Effector CD8-positive, alpha-beta T cell (primary cell): ENCODE measurements around the gene PGGHG.

Source experiments
- DNase-seq: peaks from one replicate; lab custom pipeline; 2025; lab: John Stamatoyannopoulos, UW

The PGGHG gene

GRCh38 chr11:269146-269890 is 19.6 kb upstream of the PGGHG start:
- no peak for DNase-seq

GRCh38 chr11:270451-271318 is 18.2 kb upstream of the PGGHG start:
- no peak for DNase-seq

DNA sequence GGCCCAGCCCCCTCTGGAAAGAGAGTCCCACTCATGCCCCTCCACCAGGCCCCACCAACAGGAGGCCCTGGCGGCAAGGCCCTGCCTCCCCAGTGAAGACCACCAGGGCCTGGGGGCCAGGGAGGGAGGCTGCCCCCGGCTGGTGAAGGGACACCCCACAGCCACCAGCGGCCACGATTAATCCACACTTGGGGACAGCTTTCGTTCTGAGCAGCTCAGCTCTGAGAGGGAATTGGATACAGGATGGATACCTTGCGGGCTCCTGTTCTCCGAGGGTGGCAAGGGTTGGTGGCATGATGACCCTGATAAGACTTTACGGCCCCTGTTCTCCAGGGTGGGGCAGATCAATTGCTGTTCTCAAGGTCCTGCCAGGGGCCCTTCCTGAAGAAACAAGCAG is 17.6 kb upstream of the PGGHG start:
- no peak for DNase-seq

GRCh38 chr11:272195-272930 is 16.6 kb upstream of the PGGHG start:
- no peak for DNase-seq

DNA sequence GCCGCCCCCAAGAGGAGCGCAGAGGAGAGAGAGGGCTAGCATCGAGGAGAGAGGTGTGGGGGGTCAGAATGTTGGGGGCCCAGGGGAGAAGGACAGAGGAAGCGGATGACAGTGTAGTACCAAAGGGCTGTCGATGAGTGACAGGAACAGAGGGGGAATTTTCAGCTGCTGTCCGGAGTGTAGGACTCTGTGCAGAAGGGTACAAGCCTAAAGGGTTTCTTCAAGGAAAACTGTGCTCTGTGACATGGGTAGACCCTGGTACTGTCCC is 16.1 kb upstream of the PGGHG start:
- DNase-seq: no peak

- DNase-seq: no peak
Measured at GRCh38 chr11:276219-276618, 12.7 kb upstream of the PGGHG start.

- no peak for DNase-seq
Measured at GRCh38 chr11:278001-278951, 10.7 kb upstream of the PGGHG start, which contains the start of gene NLRP6. TSS of gene NLRP6 (plus strand) at chr11:278407. CDS start at chr11:278570, 163 bp downstream.

DNA sequence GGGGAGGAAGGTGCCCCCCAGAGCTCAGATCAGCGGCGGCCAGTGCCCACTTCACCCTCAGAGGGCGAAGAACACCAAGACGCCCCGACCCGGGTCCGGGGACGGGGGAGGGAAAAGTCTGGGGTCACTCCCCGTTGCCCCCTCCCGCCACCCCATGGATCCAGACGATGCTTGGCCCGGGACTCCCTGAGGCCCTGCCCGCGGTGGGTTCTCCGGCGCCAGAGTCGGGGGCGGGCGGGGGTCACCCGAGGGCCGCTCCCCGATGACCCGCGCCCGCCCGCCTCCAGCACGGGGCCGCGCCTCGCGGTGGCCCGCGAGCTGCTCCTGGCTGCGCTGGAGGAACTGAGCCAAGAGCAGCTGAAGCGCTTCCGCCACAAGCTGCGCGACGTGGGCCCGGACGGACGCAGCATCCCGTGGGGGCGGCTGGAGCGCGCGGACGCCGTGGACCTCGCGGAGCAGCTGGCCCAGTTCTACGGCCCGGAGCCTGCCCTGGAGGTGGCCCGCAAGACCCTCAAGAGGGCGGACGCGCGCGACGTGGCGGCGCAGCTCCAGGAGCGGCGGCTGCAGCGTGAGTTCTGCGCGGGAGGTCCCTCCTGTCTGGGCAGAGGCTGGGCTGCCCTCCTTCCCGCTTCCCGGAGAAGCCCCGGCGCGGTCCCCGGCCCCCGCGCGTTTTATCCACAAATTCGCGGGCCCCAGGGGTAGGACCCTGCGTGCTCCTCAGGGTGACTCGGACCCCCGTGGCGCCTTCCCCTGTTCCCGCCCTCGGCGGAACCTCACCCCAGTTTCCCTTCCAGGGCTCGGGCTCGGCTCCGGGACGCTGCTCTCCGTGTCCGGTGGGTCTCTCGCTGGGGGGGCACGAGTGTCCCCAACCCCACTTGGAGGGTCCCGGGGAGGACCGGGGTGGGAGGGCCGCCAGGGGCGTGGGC is 9.6 kb upstream of the PGGHG start:
- no peak for DNase-seq

GRCh38 chr11:279966-280705 is 8.8 kb upstream of the PGGHG start:
- DNase-seq: no peak

DNA sequence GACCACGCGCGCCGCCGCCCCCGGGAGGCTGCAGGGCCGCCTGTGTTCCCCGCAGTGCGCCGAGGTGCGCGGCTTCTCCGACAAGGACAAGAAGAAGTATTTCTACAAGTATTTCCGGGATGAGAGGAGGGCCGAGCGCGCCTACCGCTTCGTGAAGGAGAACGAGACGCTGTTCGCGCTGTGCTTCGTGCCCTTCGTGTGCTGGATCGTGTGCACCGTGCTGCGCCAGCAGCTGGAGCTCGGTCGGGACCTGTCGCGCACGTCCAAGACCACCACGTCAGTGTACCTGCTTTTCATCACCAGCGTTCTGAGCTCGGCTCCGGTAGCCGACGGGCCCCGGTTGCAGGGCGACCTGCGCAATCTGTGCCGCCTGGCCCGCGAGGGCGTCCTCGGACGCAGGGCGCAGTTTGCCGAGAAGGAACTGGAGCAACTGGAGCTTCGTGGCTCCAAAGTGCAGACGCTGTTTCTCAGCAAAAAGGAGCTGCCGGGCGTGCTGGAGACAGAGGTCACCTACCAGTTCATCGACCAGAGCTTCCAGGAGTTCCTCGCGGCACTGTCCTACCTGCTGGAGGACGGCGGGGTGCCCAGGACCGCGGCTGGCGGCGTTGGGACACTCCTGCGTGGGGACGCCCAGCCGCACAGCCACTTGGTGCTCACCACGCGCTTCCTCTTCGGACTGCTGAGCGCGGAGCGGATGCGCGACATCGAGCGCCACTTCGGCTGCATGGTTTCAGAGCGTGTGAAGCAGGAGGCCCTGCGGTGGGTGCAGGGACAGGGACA is 8.0 kb upstream of the PGGHG start:
- no peak for DNase-seq

DNA sequence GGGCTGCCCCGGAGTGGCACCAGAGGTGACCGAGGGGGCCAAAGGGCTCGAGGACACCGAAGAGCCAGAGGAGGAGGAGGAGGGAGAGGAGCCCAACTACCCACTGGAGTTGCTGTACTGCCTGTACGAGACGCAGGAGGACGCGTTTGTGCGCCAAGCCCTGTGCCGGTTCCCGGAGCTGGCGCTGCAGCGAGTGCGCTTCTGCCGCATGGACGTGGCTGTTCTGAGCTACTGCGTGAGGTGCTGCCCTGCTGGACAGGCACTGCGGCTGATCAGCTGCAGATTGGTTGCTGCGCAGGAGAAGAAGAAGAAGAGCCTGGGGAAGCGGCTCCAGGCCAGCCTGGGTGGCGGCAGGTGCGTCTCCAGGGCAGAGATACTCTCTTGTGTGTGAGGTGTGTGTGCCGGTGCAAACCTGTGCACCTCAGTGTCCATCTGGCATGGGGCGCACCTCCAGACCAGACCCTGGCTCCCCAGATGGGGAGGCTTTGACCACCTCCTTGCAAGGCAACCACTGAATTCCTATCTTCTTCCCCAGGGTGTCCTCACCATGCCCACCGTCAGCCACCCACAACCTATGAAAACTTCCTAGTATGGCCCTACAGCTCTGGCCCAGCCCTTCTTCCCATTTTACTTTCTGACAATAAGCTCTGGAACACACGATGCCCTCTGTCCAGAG is 7.3 kb upstream of the PGGHG start:
- DNase-seq: no peak

DNA sequence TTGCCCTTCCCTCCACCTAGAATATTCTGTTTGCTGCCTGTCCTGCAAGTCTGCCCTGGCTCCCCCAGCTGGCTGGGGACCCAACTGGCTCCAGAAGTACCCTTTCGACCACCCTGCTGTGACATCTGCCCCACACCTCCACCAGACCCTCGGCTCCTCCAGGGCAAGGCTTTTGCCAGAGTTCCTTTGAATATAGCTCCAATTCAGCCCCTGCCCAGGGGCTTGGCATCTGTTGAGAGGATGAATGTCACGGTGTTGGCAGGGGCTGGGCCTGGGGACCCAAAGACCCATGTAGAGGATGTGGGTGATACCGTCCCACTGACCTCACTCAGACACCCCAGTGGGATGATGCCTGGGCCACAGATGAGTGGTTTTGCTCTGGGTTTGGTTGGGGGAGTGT is 6.8 kb upstream of the PGGHG start:
- DNase-seq: no peak

GRCh38 chr11:282630-283360 is 6.1 kb upstream of the PGGHG start:
- no peak for DNase-seq

DNA sequence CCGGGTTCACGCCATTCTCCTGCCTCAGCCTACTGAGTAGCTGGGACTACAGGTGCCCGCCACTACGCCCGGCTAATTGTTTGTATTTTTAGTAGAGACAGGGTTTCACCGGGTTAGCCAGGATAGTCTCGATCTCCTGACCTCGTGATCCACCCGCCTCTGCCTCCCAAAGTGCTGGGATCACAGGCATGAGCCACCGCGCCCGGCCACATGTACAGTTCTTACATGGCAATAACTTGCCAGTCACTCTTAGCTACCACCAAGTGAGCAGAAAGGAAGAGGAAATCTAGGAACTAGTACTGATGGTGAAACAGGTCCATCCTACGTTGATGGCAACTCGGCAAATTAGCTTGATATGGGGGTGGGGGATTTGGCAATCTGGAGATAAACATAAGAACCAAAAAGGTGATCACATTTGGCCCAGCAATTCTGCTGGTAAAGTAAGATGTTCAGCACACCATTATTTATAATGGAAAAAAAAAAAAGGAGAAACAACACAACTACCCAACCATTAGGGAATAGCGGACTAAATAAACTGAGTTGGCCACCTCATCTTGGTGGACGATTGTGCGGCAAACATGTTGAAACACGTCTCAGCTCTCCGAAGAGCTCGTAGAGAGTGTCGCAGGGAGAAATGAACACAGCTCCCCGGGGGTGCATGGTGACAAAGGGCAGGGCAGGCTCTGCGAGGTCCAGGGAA is 5.4 kb upstream of the PGGHG start:
- DNase-seq: no peak

GRCh38 chr11:284105-285020 is 4.6 kb upstream of the PGGHG start:
- DNase-seq: no peak
